Neural progenitor cell (in vitro differentiated cells): ENCODE results near the gene ROBO2. TPM values are rescaled to one million over a fixed set of nuclear protein-coding genes. Genes with fewer than 3 reads are reported as not detected.
A peak's percentile ranks its signal among the peaks of the same experiment; 100 is the strongest.

Experiments used
- DNase-seq: peaks from one replicate; pipeline ENCODE4 v3.0.0-alpha.2; 2016; ENCODE audit warnings: low spot score
- H2AFZ ChIP-seq: fragments of 200-600 bp; sonication (generic); replicated peaks from 2 replicates; pipeline ENCODE4 v1.6.1; 2016; ENCODE audit warnings: antibody characterized with exemption
- H3F3A ChIP-seq: fragments of 200-600 bp; sonication (generic); 2 replicates; pipeline ENCODE4 v1.6.1; 2016; ENCODE audit warnings: antibody characterized with exemption, low read depth
- H3K27ac ChIP-seq: fragments of 200-600 bp; sonication (generic); 2 replicates; pipeline ENCODE4 v1.5.1; 2016; ENCODE audit warnings: mild to moderate bottlenecking
- H3K27me3 ChIP-seq: fragments of 200-600 bp; sonication (generic); 2 replicates; pipeline ENCODE4 v1.6.1; 2016; ENCODE audit warnings: mild to moderate bottlenecking, moderate library complexity
- H3K36me3 ChIP-seq: fragments of 200-600 bp; sonication (generic); 2 replicates; pipeline ENCODE4 v1.5.1; 2016
- H3K4me1 ChIP-seq: fragments of 200-600 bp; sonication (generic); 2 replicates; pipeline ENCODE4 v1.6.1; 2016; ENCODE audit warnings: mixed run types
- H3K4me2 ChIP-seq: fragments of 200-600 bp; sonication (generic); 2 replicates; pipeline ENCODE4 v1.6.1; 2016
- H3K4me3 ChIP-seq: fragments of 200-600 bp; sonication (generic); 2 replicates; pipeline ENCODE4 v1.5.1; 2016
- H3K79me2 ChIP-seq: fragments of 200-600 bp; sonication (generic); 2 replicates; pipeline ENCODE4 v1.6.1; 2016; ENCODE audit warnings: low read depth
- H3K9ac ChIP-seq: fragments of 200-600 bp; sonication (generic); 2 replicates; pipeline ENCODE4 v1.6.1; 2016
- H3K9me3 ChIP-seq: fragments of 200-600 bp; sonication (generic); 2 replicates; pipeline ENCODE4 v1.5.1; 2016; ENCODE audit warnings: low read depth
- H4K20me1 ChIP-seq: fragments of 200-600 bp; sonication (generic); 2 replicates; pipeline ENCODE4 v1.6.1; 2016; ENCODE audit warnings: low read depth
- H3K27ac Mint-ChIP-seq: 3 replicates; pipeline ENCODE4 v1.8.0; 2021; ENCODE audit warnings: mixed read lengths
- H3K27me3 Mint-ChIP-seq: 2 replicates; pipeline ENCODE4 v1.8.0; 2022; ENCODE audit warnings: low read depth, mild to moderate bottlenecking, inconsistent platforms, moderate library complexity, mixed read lengths; ENCODE audit not compliant: insufficient read depth
- H3K36me3 Mint-ChIP-seq: 3 replicates; pipeline ENCODE4 v1.8.0; 2021; ENCODE audit warnings: mixed read lengths
- H3K4me1 Mint-ChIP-seq: 3 replicates; pipeline ENCODE4 v1.8.0; 2021; ENCODE audit warnings: mixed read lengths
- H3K4me3 Mint-ChIP-seq: 3 replicates; pipeline ENCODE4 v1.8.0; 2021; ENCODE audit warnings: mild to moderate bottlenecking, moderate library complexity, mixed read lengths
- H3K9me3 Mint-ChIP-seq: 3 replicates; pipeline ENCODE4 v1.8.0; 2020; ENCODE audit warnings: mixed read lengths
- CTCF ChIP-seq: fragments of 200-600 bp; sonication (generic); IDR thresholded peaks from 2 replicates; pipeline ENCODE4 v1.5.1; 2017; ENCODE audit warnings: antibody characterized with exemption, mild to moderate bottlenecking
- EZH2 ChIP-seq: fragments of 200-600 bp; sonication (generic); IDR thresholded peaks from 2 replicates; pipeline ENCODE4 v1.6.1; 2017; ENCODE audit warnings: antibody characterized with exemption, mild to moderate bottlenecking, moderate library complexity
- EZH2phosphoT487 ChIP-seq: fragments of 200-600 bp; sonication (generic); IDR thresholded peaks from 2 replicates; pipeline ENCODE4 v1.6.1; 2017; ENCODE audit warnings: antibody characterized with exemption
- total RNA-seq: library from RNA; depleted of rRNA; stranded (reverse); fragments of >200 nt; gene quantifications from 2 replicates; pipeline ENCODE4 v1.2.3, GENCODE V29; 2015; ENCODE audit warnings: low replicate concordance

ROBO2 gene
- total RNA-seq, 1 donor from 2014 or later = 15.0 TPM

- no peaks in the 10 kb centered on the region for H3F3A ChIP-seq
- H3K4me2 ChIP-seq = no peak overlapping the region
- H3K36me3 Mint-ChIP-seq = no peaks in the 10 kb centered on the region
- TF ChIP-seq CTCF (no peak), EZH2phosphoT487 (no peak), EZH2 (no peak)
- no peaks in the 10 kb centered on the region for H3K79me2 ChIP-seq
- H2AFZ ChIP-seq = no peak overlapping the region
- H4K20me1 ChIP-seq = no peaks in the 10 kb centered on the region
- H3K9me3 Mint-ChIP-seq = no peaks in the 10 kb centered on the region
- H3K4me1 ChIP-seq = no peaks in the 10 kb centered on the region
- no peaks in the 10 kb centered on the region for H3K9me3 ChIP-seq
- no peak overlapping the region for H3K27ac Mint-ChIP-seq
- no peak for DNase-seq
- H3K4me3 Mint-ChIP-seq = no peak overlapping the region
- no peak overlapping the region for H3K27ac ChIP-seq
- no peak overlapping the region for H3K4me3 ChIP-seq
- H3K36me3 ChIP-seq = no peaks in the 10 kb centered on the region
- no peak overlapping the region for H3K9ac ChIP-seq
- no peaks in the 10 kb centered on the region for H3K27me3 ChIP-seq
- no peaks in the 10 kb centered on the region for H3K27me3 Mint-ChIP-seq
- peaks cover 13% of the 10 kb centered on the region for H3K4me1 Mint-ChIP-seq
These were observed 612.7 kb downstream of the ROBO2 start for GRCh38 chr3:77652624-77653023.

- H3K27ac ChIP-seq = no peak overlapping the region
- H3K36me3 ChIP-seq = no peaks in the 10 kb centered on the region
- H3K9me3 ChIP-seq = no peaks in the 10 kb centered on the region
- no peak overlapping the region for H3K4me3 ChIP-seq
- no peak overlapping the region for H3K9ac ChIP-seq
- no peak overlapping the region for H2AFZ ChIP-seq
- TF ChIP-seq CTCF (no peak), EZH2phosphoT487 (no peak), EZH2 (no peak)
- Mint-ChIP-seq H3K4me3 (no peak overlapping the region), H3K27ac (peak overlapping the region; percentile 25), H3K36me3 (peaks cover 2% of the 10 kb centered on the region), H3K27me3 (no peaks in the 10 kb centered on the region), H3K4me1 (peaks cover 4% of the 10 kb centered on the region), H3K9me3 (peaks cover 13% of the 10 kb centered on the region)
- no peaks in the 10 kb centered on the region for H3K4me1 ChIP-seq
- H3F3A ChIP-seq = no peaks in the 10 kb centered on the region
- no peak overlapping the region for H3K4me2 ChIP-seq
- no peaks in the 10 kb centered on the region for H4K20me1 ChIP-seq
- no peak for DNase-seq
- no peaks in the 10 kb centered on the region for H3K27me3 ChIP-seq
- H3K79me2 ChIP-seq = no peaks in the 10 kb centered on the region
These were observed 615.5 kb downstream of the ROBO2 start for GRCh38 chr3:77655396-77655795.

GRCh38 chr3:77660718-77661117 is 620.8 kb downstream of the ROBO2 start:
- Histone ChIP-seq H3F3A (no peaks in the 10 kb centered on the region), H3K79me2 (no peaks in the 10 kb centered on the region), H3K4me2 (no peak overlapping the region), H4K20me1 (no peaks in the 10 kb centered on the region), H2AFZ (no peak overlapping the region), H3K36me3 (no peaks in the 10 kb centered on the region), H3K4me1 (peaks cover 7% of the 10 kb centered on the region), H3K27me3 (no peaks in the 10 kb centered on the region), H3K9ac (no peak overlapping the region), H3K9me3 (no peaks in the 10 kb centered on the region), H3K4me3 (no peak overlapping the region), H3K27ac (no peak overlapping the region)
- peaks cover 2% of the 10 kb centered on the region for H3K36me3 Mint-ChIP-seq
- H3K27ac Mint-ChIP-seq = no peak overlapping the region
- no peaks in the 10 kb centered on the region for H3K27me3 Mint-ChIP-seq
- TF ChIP-seq EZH2phosphoT487 = no peak
- TF ChIP-seq EZH2 = no peak
- no peak for TF ChIP-seq CTCF
- H3K4me3 Mint-ChIP-seq = no peak overlapping the region
- peaks cover 23% of the 10 kb centered on the region for H3K9me3 Mint-ChIP-seq
- H3K4me1 Mint-ChIP-seq = peaks cover 2% of the 10 kb centered on the region
- no peak for DNase-seq
